ENCODE results near the gene ERI3. TPM values are rescaled to one million over a fixed set of nuclear protein-coding genes. Genes with fewer than 3 reads are reported as not detected.

ERI3 gene
- total and polyA plus RNA-seq, 10 of the 15 experiments (the other 5 are each of a cell fraction or from before 2014, with no cell fraction given), result 20.6 to 90.4 (median 41.2) TPM

DNA sequence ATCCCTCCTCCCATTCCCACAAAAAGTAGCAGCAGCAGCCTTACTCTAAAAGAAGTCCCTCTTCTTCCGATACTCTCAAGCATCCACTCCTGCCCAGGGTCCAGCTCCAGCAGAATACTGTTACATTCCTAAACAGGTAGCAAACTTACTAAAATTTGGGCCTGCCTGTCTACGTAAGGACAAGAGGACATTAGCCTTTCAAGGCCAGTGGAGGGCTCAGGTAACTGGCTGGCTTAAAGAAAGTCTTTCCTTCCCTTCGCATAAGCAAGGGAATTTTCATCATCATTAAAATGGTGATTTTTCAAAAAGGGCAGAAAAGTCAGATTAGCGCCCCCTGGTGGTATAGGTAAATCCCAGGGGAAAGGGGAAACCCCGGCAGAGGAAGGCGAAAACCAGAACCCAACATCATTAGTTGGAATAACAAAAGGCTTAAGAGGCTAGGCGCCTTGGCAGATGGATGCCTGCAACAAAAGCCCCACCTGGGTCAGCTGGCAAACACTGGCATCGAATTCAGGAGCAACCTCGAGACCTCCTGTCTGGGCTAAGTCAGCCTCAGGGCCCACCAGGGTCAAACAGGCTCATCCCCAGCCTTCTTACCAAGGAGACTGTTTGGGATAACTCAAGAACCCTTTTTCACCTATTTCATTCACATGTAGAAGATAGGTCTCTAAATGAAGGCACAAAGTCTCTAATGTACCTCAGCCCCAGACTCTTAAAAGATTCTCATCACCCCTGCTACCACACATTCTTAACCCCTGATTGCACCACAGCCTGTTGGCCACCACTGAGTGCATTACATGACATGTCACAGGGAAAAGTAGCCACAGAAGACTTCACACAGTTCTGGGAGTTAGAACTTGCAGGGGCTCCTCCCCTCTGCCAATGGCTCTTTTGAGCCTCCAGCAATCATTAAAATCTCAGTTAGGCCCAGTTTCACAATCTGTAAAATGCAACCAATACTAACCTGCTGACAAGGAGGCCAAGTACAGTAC lies 36.7 kb downstream of the ERI3 start (continued):
- TF ChIP-seq YBX1 (IDR thresholded peaks at IDR 0.05), result 0 out of 2 replicates have a peak, but pooled peaks have one; percentile 16
- TF ChIP-seq YY1 (IDR thresholded peaks at IDR 0.05; ENCODE audit: low read depth, low read length), result peak; percentile 77
- peak; percentile 33; the same call in 1 of the 2 replicates for TF ChIP-seq FOXM1 (IDR thresholded peaks at IDR 0.05; ENCODE audit: low read depth, low read length)

DNA sequence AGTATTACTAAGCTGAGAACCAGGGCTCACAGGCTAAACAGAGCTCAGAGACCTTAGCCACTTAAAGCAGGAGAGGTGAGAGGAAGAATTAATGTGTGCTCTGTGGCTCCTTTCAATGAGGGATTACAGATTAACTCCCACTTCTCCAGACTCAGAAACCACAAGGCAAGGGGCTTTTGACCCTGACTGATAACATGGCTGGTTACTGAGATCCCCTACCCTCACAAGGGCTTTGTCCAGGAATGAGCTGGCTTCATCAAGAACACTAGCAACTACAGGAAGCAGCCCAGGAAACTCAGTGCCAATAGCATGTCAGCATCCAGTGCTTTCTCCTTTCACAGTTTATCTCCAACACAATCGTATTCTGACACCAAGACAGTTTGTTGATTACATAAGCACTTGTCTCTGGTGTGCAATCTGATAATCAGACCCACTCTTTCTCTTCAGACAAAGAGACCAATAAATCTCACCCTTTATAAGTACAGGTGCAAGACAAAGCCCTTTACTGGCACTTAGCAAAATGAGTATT lies 38.8 kb downstream of the ERI3 start:
- Histone ChIP-seq H3K36me3 (ENCODE audit: control insufficient read depth in 2 of 2, insufficient read depth in 2 of 2, low read length in 1 of 2) (peaks cover 10 to 16% of the 10 kb centered on the region in 2 experiments), H3K4me3 (no peak overlapping the region), H3K27me3 (replicated peaks in 1 of 2; ENCODE audit: control insufficient read depth in 2 of 2, insufficient read depth in 2 of 2, low read length in 1 of 2) (no peaks in the 10 kb centered on the region), H3K27ac (ENCODE audit: control insufficient read depth, insufficient read depth) (no peak overlapping the region; the same call in 1 of the 2 replicates), H3K9ac (ENCODE audit: control insufficient read depth, insufficient read depth, low read length) (no peak overlapping the region), H2AFZ (ENCODE audit: control insufficient read depth, low read depth, low read length) (no peak overlapping the region), H3K4me2 (ENCODE audit: control insufficient read depth, insufficient read depth) (no peak overlapping the region), H3K79me2 (ENCODE audit: control insufficient read depth, insufficient read depth, low read length) (no peaks in the 10 kb centered on the region), H3K9me3 (replicated peaks; ENCODE audit: control insufficient read depth, insufficient read depth, low read length) (no peaks in the 10 kb centered on the region), H3K4me1 (ENCODE audit: control insufficient read depth, insufficient read depth, low read length) (no peaks in the 10 kb centered on the region), H4K20me1 (ENCODE audit: control insufficient read depth, insufficient read depth) (no peaks in the 10 kb centered on the region)
- 6% methylated on average over 1 of the region's 1 CpG for WGBS (ENCODE audit: insufficient coverage, insufficient replicate concordance, low lambda C conversion rate, missing lambda C conversion rate)
- in situ Hi-C loops (cut with MboI) (no loop called here), intact Hi-C loops (cut with micrococcal nuclease; ENCODE audit: unreplicated experiment) (loop anchor here (5.0 kb wide), 1 partner anchor 224 kb away; no protein-coding TSS in a partner anchor)
- ATAC-seq (peak; percentile 84), FAIRE-seq (peak; percentile 71), DNase-seq (ENCODE audit: low read depth, low spot score) (peak; percentile 25)
- CTCF ChIA-PET, result interaction anchor here (0.8 to 2.1 kb wide), 8 partner anchors 10 to 104 kb away, joined by 3 to 10 read pairs (median 3); no protein-coding TSS in a partner anchor
- no TSS peak for BruUV-seq (replicated peaks)
- SMC1A ChIA-PET (ENCODE audit: uncharacterized antibody, unreplicated experiment), result interaction anchor here (0.9 to 1.0 kb wide), 3 partner anchors 38 to 99 kb away, joined by 3 read pairs; no protein-coding TSS in a partner anchor
- TF ChIP-seq, protein P1, sequence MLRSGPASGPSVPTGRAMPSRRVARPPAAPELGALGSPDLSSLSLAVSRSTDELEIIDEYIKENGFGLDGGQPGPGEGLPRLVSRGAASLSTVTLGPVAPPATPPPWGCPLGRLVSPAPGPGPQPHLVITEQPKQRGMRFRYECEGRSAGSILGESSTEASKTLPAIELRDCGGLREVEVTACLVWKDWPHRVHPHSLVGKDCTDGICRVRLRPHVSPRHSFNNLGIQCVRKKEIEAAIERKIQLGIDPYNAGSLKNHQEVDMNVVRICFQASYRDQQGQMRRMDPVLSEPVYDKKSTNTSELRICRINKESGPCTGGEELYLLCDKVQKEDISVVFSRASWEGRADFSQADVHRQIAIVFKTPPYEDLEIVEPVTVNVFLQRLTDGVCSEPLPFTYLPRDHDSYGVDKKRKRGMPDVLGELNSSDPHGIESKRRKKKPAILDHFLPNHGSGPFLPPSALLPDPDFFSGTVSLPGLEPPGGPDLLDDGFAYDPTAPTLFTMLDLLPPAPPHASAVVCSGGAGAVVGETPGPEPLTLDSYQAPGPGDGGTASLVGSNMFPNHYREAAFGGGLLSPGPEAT (IDR thresholded peaks at IDR 0.05; ENCODE audit: low read depth), result peak; percentile 38; the same call in 1 of the 2 replicates
- TF ChIP-seq MTA2 (IDR thresholded peaks at IDR 0.05; ENCODE audit: low read depth) (peak; percentile 29; the same call in 1 of the 2 replicates), RUNX3 (IDR thresholded peaks at IDR 0.05; ENCODE audit: low read length) (peak; percentile 47; the same call in 1 of the 2 replicates), IKZF1 (conservative IDR thresholded peaks at IDR 0.05) (0 out of 2 replicates have a peak, but pooled peaks have one; percentile 14), CHD2 (IDR thresholded peaks at IDR 0.05; ENCODE audit: borderline replicate concordance, low read depth, low read length) (no peak), SREBF1 (IDR thresholded peaks at IDR 0.05; ENCODE audit: low read length) (no peak), IKZF2 (IDR thresholded peaks at IDR 0.05) (peak; percentile 25 to 27; a peak in 2 of 4 replicates), ESRRA (IDR thresholded peaks at IDR 0.05; ENCODE audit: low read length) (no peak)
- POLR2A ChIA-PET, result interaction anchor here (0.6 to 1.2 kb wide), 2 partner anchors 104 to 264 kb away, joined by 5 read pairs; partner anchors contain the start of gene DMAP1
- RAD21 ChIA-PET (ENCODE audit: unreplicated experiment), result interaction anchor here (1.0 to 1.7 kb wide), 4 partner anchors 11 to 99 kb away, joined by 3 to 10 read pairs (median 3); no protein-coding TSS in a partner anchor

All from GM12878 (cell line).